CD4-positive, alpha-beta memory T cell (primary cell): ENCODE data around the gene IGSF8. TPM values are rescaled to one million over a fixed set of nuclear protein-coding genes. Genes with fewer than 3 reads are reported as not detected.

Experiments used
- CTCF ChIA-PET: fragments of 350-600 bp; sonication (Branson Sonifier 250); formaldehyde crosslinking; loops from one replicate; lab custom pipeline; 2021; ENCODE audit warnings: inconsistent platforms; ENCODE audit not compliant: partially characterized antibody; lab: Charles Lee
- POLR2A ChIA-PET: fragments of 350-600 bp; sonication (Branson Sonifier 250); formaldehyde crosslinking; loops from one replicate; lab custom pipeline; 2021; ENCODE audit not compliant: partially characterized antibody; lab: Charles Lee
- DNase-seq, 5 donors: peaks; one replicate each; pipeline versions ENCODE4 v3.0.0 to v3.0.0-alpha.2; 2020 to 2022; ENCODE audit warnings: mixed read lengths in 1 of 5
- H3K27ac ChIP-seq: one replicate; pipeline ENCODE4 v1.7.0; 2013; ENCODE audit warnings: low read depth, low read length
- H3K27me3 ChIP-seq: 2 replicates; pipeline ENCODE4 v1.7.0; 2013; ENCODE audit warnings: mild to moderate bottlenecking, low read length, moderate library complexity; ENCODE audit not compliant: insufficient read depth
- H3K36me3 ChIP-seq: 2 replicates; pipeline ENCODE4 v1.7.0; 2013; ENCODE audit warnings: mild to moderate bottlenecking, low read length, moderate library complexity; ENCODE audit not compliant: insufficient read depth
- H3K4me1 ChIP-seq: 2 replicates; pipeline ENCODE4 v1.7.0; 2013; ENCODE audit warnings: mild to moderate bottlenecking, low read length, moderate library complexity; ENCODE audit not compliant: insufficient read depth
- H3K4me3 ChIP-seq, 2 donors: one replicate each; pipeline ENCODE4 v1.7.0; 2013; ENCODE audit warnings: low read length in 2 of 2, mild to moderate bottlenecking in 1 of 2
- H3K9me3 ChIP-seq, 2 donors: one replicate each; pipeline ENCODE4 v1.7.0; 2013; ENCODE audit warnings: low read length in 2 of 2, control low read depth in 1 of 2; ENCODE audit not compliant: control insufficient read depth in 1 of 2
- H3K27ac Mint-ChIP-seq, 7 donors: one replicate each; pipeline ENCODE4 v1.8.0; 2020 to 2021; ENCODE audit warnings: mixed read lengths in 7 of 7, mild to moderate bottlenecking in 6 of 7, inconsistent platforms in 3 of 7, moderate library complexity in 3 of 7
- H3K27me3 Mint-ChIP-seq, 2 donors: one replicate each; pipeline ENCODE4 v1.8.0; 2020 to 2021; ENCODE audit warnings: mixed read lengths in 2 of 2
- H3K36me3 Mint-ChIP-seq, 2 donors: one replicate each; pipeline ENCODE4 v1.8.0; 2020 to 2021; ENCODE audit warnings: mixed read lengths in 2 of 2, inconsistent platforms in 1 of 2, mild to moderate bottlenecking in 1 of 2
- H3K4me1 Mint-ChIP-seq, 4 donors: one replicate each; pipeline ENCODE4 v1.8.0; 2020 to 2021; ENCODE audit warnings: mixed read lengths in 4 of 4, mild to moderate bottlenecking in 1 of 4
- H3K4me3 Mint-ChIP-seq, 8 donors: one replicate each; pipeline ENCODE4 v1.8.0; 2020 to 2021; ENCODE audit warnings: mixed read lengths in 8 of 8, mild to moderate bottlenecking in 7 of 8, moderate library complexity in 6 of 8, inconsistent platforms in 3 of 8
- H3K9me3 Mint-ChIP-seq, 8 donors: one replicate each; pipeline ENCODE4 v1.8.0; 2020 to 2021; ENCODE audit warnings: mixed read lengths in 8 of 8, mild to moderate bottlenecking in 5 of 8, inconsistent platforms in 3 of 8, moderate library complexity in 1 of 8
- intact Hi-C: fragments of 100-400 bp; cut with micrococcal nuclease; formaldehyde crosslinking; loops from one replicate; pipeline ENCODE4 v1.15.1; 2023
- polyA plus RNA-seq, 2 donors: library from polyadenylated mRNA; unstranded; fragments of 300-500 nt; fragmentation: Illumina TruSeq; gene quantifications; one replicate each; pipeline ENCODE4 v1.2.3, GENCODE V29; 2021
- total RNA-seq, 2 experiments: library from RNA; stranded (reverse); gene quantifications; one replicate each; pipeline ENCODE4 v1.2.3, GENCODE V29; 2021

IGSF8 gene
- total and polyA plus RNA-seq, 4 experiments from 2014 or later, result 36.8 to 51.2 (median 47.9) TPM

DNA sequence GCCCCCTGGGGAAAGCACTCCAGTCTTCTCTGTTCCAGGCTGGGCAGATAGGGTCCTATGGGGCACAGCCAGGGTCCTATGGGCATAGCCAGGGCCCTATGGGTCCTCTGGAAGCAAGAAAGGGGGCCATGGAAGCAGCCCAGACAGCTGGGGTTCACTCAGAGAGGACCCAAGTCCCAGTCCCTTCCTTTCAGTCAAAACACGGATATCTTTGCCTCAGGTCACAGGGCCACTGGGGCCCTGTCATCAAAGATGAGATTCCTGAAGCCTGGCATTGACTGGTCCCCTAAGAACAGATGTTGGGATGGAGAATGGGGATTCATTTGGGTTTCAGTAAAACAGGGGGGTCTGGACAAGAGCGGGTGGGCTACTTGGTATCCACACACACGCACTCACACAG is 8.5 kb downstream of the IGSF8 start:
- Histone ChIP-seq H3K9me3 (no peaks in the 10 kb centered on the region), H3K27me3 (no peaks in the 10 kb centered on the region), H3K27ac (no peak overlapping the region), H3K4me1 (peaks cover 4% of the 10 kb centered on the region), H3K36me3 (peaks cover 38% of the 10 kb centered on the region), H3K4me3 (no peak overlapping the region)
- H3K36me3 Mint-ChIP-seq, result peaks cover 26 to 66% of the 10 kb centered on the region in 2 donors
- intact Hi-C loops, result loop anchor here (5.0 to 10.0 kb wide), 2 partner anchors 287 to 1065 kb away; partner anchors contain the start of genes UFC1 and USP21
- H3K27me3 Mint-ChIP-seq, result no peaks in the 10 kb centered on the region
- H3K4me3 Mint-ChIP-seq, result no peak overlapping the region
- no peaks in the 10 kb centered on the region for H3K9me3 Mint-ChIP-seq
- POLR2A ChIA-PET, result interaction anchor here (1.3 kb wide), 1 partner anchor 11 kb away, joined by 4 read pairs; no protein-coding TSS in a partner anchor
- peaks cover 7 to 27% (median 9%) of the 10 kb centered on the region in 4 donors for H3K4me1 Mint-ChIP-seq
- DNase-seq, result no peak
- CTCF ChIA-PET, result no interaction called here
- no peak overlapping the region for H3K27ac Mint-ChIP-seq

DNA sequence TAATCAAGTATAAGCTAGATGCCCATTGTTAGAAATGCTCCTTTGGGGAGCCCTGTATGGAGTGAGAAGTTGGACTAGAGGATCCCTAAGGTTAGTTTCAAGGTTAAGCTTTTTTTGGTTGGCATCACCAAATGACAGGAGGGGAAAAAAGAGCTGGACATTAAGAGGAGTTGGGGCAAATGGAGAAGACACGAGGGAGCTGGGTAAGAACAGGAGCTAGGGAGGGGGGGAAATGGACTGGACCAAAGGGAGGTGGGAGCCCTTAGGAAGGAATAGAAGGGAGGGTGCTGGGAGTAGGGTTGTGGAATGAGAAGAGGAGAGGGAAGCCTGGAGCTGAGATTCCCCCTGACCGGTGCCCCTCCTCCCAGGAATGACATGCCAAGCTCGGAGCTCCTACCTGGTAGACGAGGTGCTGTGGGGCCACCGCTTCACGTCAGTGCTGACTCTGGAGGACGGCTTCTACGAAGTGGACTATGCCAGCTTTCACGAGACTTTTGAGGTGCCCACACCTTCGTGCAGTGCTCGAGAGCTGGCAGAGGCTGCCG is 11.2 kb downstream of the IGSF8 start:
- CTCF ChIA-PET, result interaction anchor here (0.8 to 11.9 kb wide), 12 partner anchors 9 to 289 kb away, joined by 3 to 141 read pairs (median 22); partner anchors contain the start of genes IGSF8 and PIGM
- Histone ChIP-seq H3K4me1 (peaks cover 3% of the 10 kb centered on the region), H3K27me3 (peaks cover 6% of the 10 kb centered on the region), H3K36me3 (peaks cover 18% of the 10 kb centered on the region), H3K9me3 (no peaks in the 10 kb centered on the region), H3K27ac (no peak overlapping the region), H3K4me3 (no peak overlapping the region)
- intact Hi-C loops, result loop anchor here (5.0 kb wide), 1 partner anchor 290 kb away; no protein-coding TSS in a partner anchor
- no peak overlapping the region for H3K4me3 Mint-ChIP-seq
- H3K27ac Mint-ChIP-seq, result peak overlapping the region in 2 of 7 donors; percentile 18 to 85
- peaks cover 8 to 28% (median 19%) of the 10 kb centered on the region in 4 donors for H3K4me1 Mint-ChIP-seq
- no peak for DNase-seq
- no peaks in the 10 kb centered on the region for H3K9me3 Mint-ChIP-seq
- H3K27me3 Mint-ChIP-seq, result peaks cover 6 to 7% of the 10 kb centered on the region in 2 donors
- H3K36me3 Mint-ChIP-seq, result peaks cover 26 to 47% of the 10 kb centered on the region in 2 donors
- POLR2A ChIA-PET, result interaction anchor here (1.2 to 5.2 kb wide), 2 partner anchors 10 to 163 kb away, joined by 3 to 51 read pairs; partner anchors contain the start of gene IGSF8

DNA sequence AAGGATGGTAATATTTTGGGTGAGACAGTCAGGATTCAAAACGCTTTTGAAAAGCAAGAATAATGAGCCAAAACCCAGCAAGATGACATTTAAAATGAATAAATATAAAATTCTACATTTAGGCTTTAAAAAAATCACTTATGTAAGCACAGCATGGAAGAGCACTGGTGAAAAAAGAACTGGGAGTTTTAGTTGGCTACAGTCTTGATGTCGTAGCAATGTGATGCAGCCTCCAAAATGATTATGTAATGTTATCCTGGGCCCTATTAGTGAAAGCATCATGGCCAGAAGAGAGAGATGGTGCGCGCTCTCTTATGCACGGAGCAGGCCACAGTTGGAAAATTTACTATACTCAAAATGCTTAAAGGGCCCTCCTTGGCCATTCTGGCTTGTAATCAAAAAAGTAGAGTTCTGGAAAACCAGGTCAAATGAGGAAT is 11.9 kb downstream of the IGSF8 start:
- Mint-ChIP-seq H3K36me3 (peaks cover 21 to 44% of the 10 kb centered on the region in 2 donors), H3K4me1 (peaks cover 8 to 28% (median 19%) of the 10 kb centered on the region in 4 donors), H3K4me3 (no peak overlapping the region), H3K27me3 (peaks cover 12 to 13% of the 10 kb centered on the region in 2 donors), H3K9me3 (no peaks in the 10 kb centered on the region), H3K27ac (peak overlapping the region in 4 of 7 donors; percentile 8 to 85 (median 69))
- Histone ChIP-seq H3K27me3 (peaks cover 12% of the 10 kb centered on the region), H3K27ac (no peak overlapping the region), H3K36me3 (peaks cover 11% of the 10 kb centered on the region), H3K9me3 (no peaks in the 10 kb centered on the region), H3K4me1 (peaks cover 3% of the 10 kb centered on the region), H3K4me3 (no peak overlapping the region)
- DNase-seq, result no peak
- ChIA-PET CTCF (interaction anchor here (0.8 to 11.9 kb wide), 16 partner anchors 9 to 290 kb away, joined by 3 to 141 read pairs (median 16); partner anchors contain the start of genes IGSF8 and PIGM), POLR2A (interaction anchor here (1.2 to 5.2 kb wide), 2 partner anchors 11 to 162 kb away, joined by 3 to 51 read pairs; partner anchors contain the start of gene IGSF8)
- intact Hi-C loops, result loop anchor here (5.0 kb wide), 1 partner anchor 291 kb away; no protein-coding TSS in a partner anchor

DNA sequence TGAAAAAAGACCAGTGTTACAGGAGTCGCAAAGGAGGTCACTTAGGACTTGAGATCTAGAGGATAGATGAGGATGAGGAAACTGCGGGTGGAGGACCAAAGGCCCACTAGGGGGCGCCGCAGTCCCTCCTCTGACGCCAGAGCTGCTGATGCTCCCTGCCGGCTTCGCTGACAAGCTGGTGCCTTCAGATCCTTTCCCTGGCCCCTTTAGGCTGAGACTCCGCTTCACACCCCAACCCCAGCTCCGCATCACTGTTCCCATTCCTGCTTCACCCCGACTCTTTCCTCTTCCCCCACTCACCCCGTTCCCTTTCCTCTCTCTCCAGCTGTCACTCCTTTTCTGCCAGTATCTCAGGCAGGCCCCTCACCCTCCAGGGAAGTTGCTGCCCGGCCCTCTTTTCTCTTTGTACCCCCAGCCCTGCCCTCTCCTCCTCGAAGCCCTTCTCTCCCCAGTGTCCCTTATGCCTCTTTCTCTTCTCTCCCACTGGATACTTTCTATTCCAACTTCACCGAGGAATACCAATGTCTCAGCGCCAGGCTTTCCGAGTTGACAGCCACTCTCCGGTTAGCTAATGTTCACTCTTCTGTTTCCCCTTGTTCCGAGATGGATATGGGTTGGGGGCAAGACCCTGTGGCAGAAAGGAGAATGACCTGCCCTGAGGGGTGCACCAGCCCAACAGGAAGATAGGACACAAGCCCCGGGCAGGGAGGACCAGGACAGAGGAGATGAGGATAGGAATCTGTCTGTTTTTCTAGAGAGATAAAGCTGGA is 12.5 kb downstream of the IGSF8 start:
- CTCF ChIA-PET, result interaction anchor here (0.5 to 11.9 kb wide), 33 partner anchors 9 to 291 kb away, joined by 3 to 141 read pairs (median 4); partner anchors contain the start of genes IGSF8, PEX19 and PIGM
- Histone ChIP-seq H3K27ac (no peak overlapping the region), H3K9me3 (no peaks in the 10 kb centered on the region), H3K4me1 (peaks cover 3% of the 10 kb centered on the region), H3K4me3 (no peak overlapping the region), H3K27me3 (peaks cover 18% of the 10 kb centered on the region), H3K36me3 (peaks cover 5% of the 10 kb centered on the region)
- POLR2A ChIA-PET, result interaction anchor here (5.2 kb wide), 1 partner anchor 11 kb away, joined by 51 read pairs; the partner anchor contains the start of gene IGSF8
- intact Hi-C loops, result loop anchor here (1.0 to 5.0 kb wide), 4 partner anchors 12 to 291 kb away; partner anchors contain the start of gene IGSF8
- Mint-ChIP-seq H3K4me3 (peak overlapping the region in 3 of 8 donors; percentile 6 to 70 (median 45)), H3K36me3 (peaks cover 21 to 39% of the 10 kb centered on the region in 2 donors), H3K9me3 (no peaks in the 10 kb centered on the region), H3K27me3 (peaks cover 16 to 18% of the 10 kb centered on the region in 2 donors), H3K4me1 (peaks cover 8 to 28% (median 19%) of the 10 kb centered on the region in 4 donors), H3K27ac (peak overlapping the region in 6 of 7 donors; percentile 51 to 88 (median 78))
- peak; percentile 66 to 68 (median 67) for DNase-seq

DNA sequence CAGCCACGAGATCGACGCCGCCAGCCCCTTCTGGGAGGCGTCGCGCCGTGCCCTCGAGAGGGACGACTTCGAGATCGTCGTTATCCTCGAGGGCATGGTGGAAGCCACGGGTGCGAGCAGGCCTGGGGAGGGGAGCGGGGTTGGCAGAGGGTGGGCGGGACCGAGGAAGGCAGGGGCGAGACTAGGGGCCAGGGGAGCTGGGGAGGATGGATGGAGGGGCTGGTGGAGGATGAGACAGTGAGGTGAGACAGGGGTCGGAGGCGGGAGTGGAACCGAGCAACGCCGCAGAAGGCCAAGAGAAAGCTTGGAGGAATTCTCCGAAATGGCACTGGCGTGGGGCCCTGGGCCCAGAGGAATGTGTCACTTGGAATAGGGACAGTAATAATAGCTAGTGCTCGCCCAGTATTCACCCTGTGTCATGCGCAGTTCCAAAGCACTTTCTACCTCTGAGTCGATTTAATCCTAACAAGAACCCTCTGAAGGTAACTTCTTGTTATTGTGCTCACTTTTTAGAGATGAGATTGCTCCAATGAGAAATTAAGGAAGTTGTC is 13.6 kb downstream of the IGSF8 start:
- Mint-ChIP-seq H3K27ac (peak overlapping the region in 2 of 7 donors; percentile 13 to 71), H3K4me3 (peak overlapping the region in 1 of 8 donors; percentile 51), H3K9me3 (no peaks in the 10 kb centered on the region), H3K27me3 (peaks cover 27 to 28% of the 10 kb centered on the region in 2 donors), H3K4me1 (peaks cover 8 to 28% (median 18%) of the 10 kb centered on the region in 4 donors), H3K36me3 (peaks cover 21 to 29% of the 10 kb centered on the region in 2 donors)
- ChIA-PET POLR2A (interaction anchor here (5.2 kb wide), 1 partner anchor 12 kb away, joined by 51 read pairs; the partner anchor contains the start of gene IGSF8), CTCF (interaction anchor here (0.8 to 11.9 kb wide), 26 partner anchors 12 to 292 kb away, joined by 3 to 141 read pairs (median 4); partner anchors contain the start of genes IGSF8, PEX19 and PIGM)
- H3K4me3 ChIP-seq, result no peak overlapping the region
- no peak for DNase-seq
- no peak overlapping the region for H3K27ac ChIP-seq
- H3K4me1 ChIP-seq, result peaks cover 3% of the 10 kb centered on the region
- intact Hi-C loops, result loop anchor here (1.0 to 5.0 kb wide), 5 partner anchors 13 to 292 kb away; partner anchors contain the start of gene IGSF8
- no peaks in the 10 kb centered on the region for H3K9me3 ChIP-seq
- peaks cover 27% of the 10 kb centered on the region for H3K27me3 ChIP-seq
- no peaks in the 10 kb centered on the region for H3K36me3 ChIP-seq

DNA sequence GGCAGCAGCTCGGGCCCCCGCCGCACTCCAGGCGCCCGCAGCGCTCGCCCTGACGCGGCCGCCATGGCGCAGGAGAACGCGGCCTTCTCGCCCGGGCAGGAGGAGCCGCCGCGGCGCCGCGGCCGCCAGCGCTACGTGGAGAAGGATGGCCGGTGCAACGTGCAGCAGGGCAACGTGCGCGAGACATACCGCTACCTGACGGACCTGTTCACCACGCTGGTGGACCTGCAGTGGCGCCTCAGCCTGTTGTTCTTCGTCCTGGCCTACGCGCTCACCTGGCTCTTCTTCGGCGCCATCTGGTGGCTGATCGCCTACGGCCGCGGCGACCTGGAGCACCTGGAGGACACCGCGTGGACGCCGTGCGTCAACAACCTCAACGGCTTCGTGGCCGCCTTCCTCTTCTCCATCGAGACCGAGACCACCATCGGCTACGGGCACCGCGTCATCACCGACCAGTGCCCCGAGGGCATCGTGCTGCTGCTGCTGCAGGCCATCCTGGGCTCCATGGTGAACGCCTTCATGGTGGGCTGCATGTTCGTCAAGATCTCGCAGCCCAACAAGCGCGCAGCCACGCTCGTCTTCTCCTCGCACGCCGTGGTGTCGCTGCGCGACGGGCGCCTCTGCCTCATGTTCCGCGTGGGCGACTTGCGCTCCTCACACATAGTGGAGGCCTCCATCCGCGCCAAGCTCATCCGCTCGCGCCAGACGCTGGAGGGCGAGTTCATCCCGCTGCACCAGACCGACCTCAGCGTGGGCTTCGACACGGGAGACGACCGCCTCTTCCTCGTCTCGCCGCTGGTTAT is 14.2 kb downstream of the IGSF8 start:
- CTCF ChIA-PET, result interaction anchor here (0.9 to 11.9 kb wide), 15 partner anchors 12 to 292 kb away, joined by 3 to 141 read pairs (median 18); partner anchors contain the start of genes IGSF8, KCNJ10 and PIGM
- H3K36me3 ChIP-seq, result no peaks in the 10 kb centered on the region
- POLR2A ChIA-PET, result interaction anchor here (5.2 kb wide), 1 partner anchor 13 kb away, joined by 51 read pairs; the partner anchor contains the start of gene IGSF8
- Mint-ChIP-seq H3K9me3 (no peaks in the 10 kb centered on the region), H3K27me3 (peaks cover 30 to 35% of the 10 kb centered on the region in 2 donors), H3K27ac (peak overlapping the region in 2 of 7 donors; percentile 19 to 79), H3K4me1 (peaks cover 8 to 28% (median 18%) of the 10 kb centered on the region in 4 donors), H3K4me3 (peak overlapping the region; percentile 42 to 78 (median 72)), H3K36me3 (peaks cover 19 to 26% of the 10 kb centered on the region in 2 donors)
- DNase-seq, result peak; percentile 67 to 74 (median 69)
- no peak overlapping the region for H3K27ac ChIP-seq
- intact Hi-C loops, result loop anchor here (1.0 to 2.0 kb wide), 2 partner anchors 38 to 147 kb away; no protein-coding TSS in a partner anchor
- peaks cover 34% of the 10 kb centered on the region for H3K27me3 ChIP-seq
- H3K4me3 ChIP-seq, result peak overlapping the region in 1 of 2 donors; percentile 49
- peaks cover 3% of the 10 kb centered on the region for H3K4me1 ChIP-seq
- no peaks in the 10 kb centered on the region for H3K9me3 ChIP-seq
